ENCODE results near the gene CBLB.

GRCh38 chr3:105616374-105617121 lies 252.3 kb downstream of the CBLB start:
- TF ChIP-seq POLR2A (IDR thresholded peaks at IDR 0.05) (no peak), CTCF (IDR thresholded peaks at IDR 0.05 in 8 of 11, conservative IDR thresholded peaks at IDR 0.05 in 3 of 11) (no peak)
